Muscle layer of duodenum (tissue), 2 donors: ENCODE data around the gene ASS1.

Experiments
- H3K27ac ChIP-seq: one replicate; pipeline ENCODE4 v1.7.0; 2013; ENCODE audit warnings: mild to moderate bottlenecking, low read length
- H3K27me3 ChIP-seq: one replicate; pipeline ENCODE4 v1.7.0; 2013; ENCODE audit warnings: low read depth, mild to moderate bottlenecking, control low read depth, low read length
- H3K36me3 ChIP-seq, 2 donors: one replicate each; pipeline ENCODE4 v1.7.0; 2013; ENCODE audit warnings: low read length in 2 of 2, control low read depth in 1 of 2, mild to moderate bottlenecking in 1 of 2; ENCODE audit not compliant: insufficient read depth in 2 of 2, control insufficient read depth in 1 of 2
- H3K4me1 ChIP-seq, 2 donors: one replicate each; pipeline ENCODE4 v1.7.0; 2013; ENCODE audit warnings: low read length in 2 of 2, mild to moderate bottlenecking in 2 of 2, control low read depth in 1 of 2, moderate library complexity in 1 of 2; ENCODE audit not compliant: insufficient read depth in 2 of 2, control insufficient read depth in 1 of 2
- H3K4me3 ChIP-seq, 2 donors: one replicate each; pipeline ENCODE4 v1.7.0; 2013; ENCODE audit warnings: low read length in 2 of 2, low read depth in 1 of 2, mild to moderate bottlenecking in 1 of 2
- H3K9me3 ChIP-seq, 2 donors: one replicate each; pipeline ENCODE4 v1.7.0; 2013; ENCODE audit warnings: low read length in 2 of 2, control low read depth in 1 of 2, mild to moderate bottlenecking in 1 of 2; ENCODE audit not compliant: control insufficient read depth in 1 of 2
- donor health status: healthy.

ASS1 gene

GRCh38 chr9:130543859-130544258 lies 99.1 kb downstream of the ASS1 start:
- peaks cover 11% of the 10 kb centered on the region for H3K27me3 ChIP-seq

GRCh38 chr9:130544364-130544763 lies 99.6 kb downstream of the ASS1 start:
- H3K27me3 ChIP-seq: peaks cover 9% of the 10 kb centered on the region
- no peaks in the 10 kb centered on the region for H3K4me1 ChIP-seq
- H3K36me3 ChIP-seq: no peaks in the 10 kb centered on the region
- no peak overlapping the region for H3K4me3 ChIP-seq
- peaks cover 3 to 4% of the 10 kb centered on the region in 2 donors for H3K9me3 ChIP-seq
- no peak overlapping the region for H3K27ac ChIP-seq

More at GRCh38 chr9:130543859-130544258, 99.1 kb downstream of the ASS1 start:
- Histone ChIP-seq H3K27ac (no peak overlapping the region), H3K9me3 (no peaks in the 10 kb centered on the region), H3K4me1 (no peaks in the 10 kb centered on the region), H3K36me3 (no peaks in the 10 kb centered on the region), H3K4me3 (no peak overlapping the region)

DNA sequence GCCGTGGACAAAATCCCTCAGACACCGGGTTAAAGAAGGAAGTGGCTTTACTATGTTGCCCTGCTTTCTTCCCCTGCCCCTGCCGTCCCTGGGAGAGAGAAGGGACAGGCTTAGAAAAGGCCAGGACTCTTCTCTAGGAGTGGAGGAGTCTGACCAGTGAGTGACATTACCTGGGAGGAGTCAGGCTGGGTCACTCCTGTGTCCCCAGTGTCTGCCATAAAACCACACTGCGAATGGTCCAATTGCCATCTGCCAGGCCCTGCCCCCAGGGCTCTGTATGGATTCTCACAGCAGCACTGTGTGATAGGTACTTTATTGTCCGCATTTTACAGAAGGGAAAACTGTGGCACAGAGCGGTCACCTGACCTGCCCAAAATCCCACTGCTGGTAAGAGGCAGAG lies 103.3 kb downstream of the ASS1 start:
- Histone ChIP-seq H3K27ac (no peak overlapping the region), H3K9me3 (peaks cover 3 to 4% of the 10 kb centered on the region in 2 donors), H3K4me3 (no peak overlapping the region), H3K36me3 (no peaks in the 10 kb centered on the region), H3K4me1 (no peaks in the 10 kb centered on the region), H3K27me3 (no peaks in the 10 kb centered on the region)

DNA sequence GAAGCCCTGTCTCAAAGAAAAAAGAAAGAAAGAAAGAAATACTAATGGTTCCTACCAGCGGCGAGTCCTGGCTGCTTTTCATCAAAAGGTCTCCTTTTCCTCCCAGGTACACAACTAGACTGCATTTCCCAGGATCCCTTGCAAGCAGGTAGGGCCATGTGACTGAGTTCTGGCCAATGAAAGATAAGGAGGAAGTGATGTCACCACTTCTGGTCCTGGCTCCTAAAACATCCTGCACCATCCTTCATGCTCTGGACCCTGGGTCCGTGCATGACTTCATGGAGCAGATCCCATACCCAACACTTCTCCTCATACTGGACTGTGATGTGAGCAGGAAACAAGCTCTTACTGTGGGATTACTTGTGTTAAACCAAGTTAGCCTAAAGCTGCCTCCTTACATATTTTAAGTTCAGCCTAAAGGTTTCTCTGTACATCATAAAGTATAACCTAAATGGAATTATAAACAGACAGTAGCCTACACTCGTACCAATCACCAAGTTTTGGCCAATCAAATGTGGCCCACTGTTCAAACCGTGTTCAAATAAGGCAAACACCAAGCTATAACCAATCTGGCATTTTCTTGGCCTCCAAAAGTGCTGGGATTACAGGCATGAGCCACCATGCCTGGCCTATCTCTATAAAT lies 104.5 kb downstream of the ASS1 start:
- Histone ChIP-seq H3K4me1 (no peaks in the 10 kb centered on the region), H3K27ac (no peak overlapping the region), H3K36me3 (no peaks in the 10 kb centered on the region), H3K27me3 (no peaks in the 10 kb centered on the region), H3K9me3 (peaks cover 3 to 4% of the 10 kb centered on the region in 2 donors), H3K4me3 (no peak overlapping the region)
